ENCODE data around the gene EDN1.

- no peak for TF ChIP-seq POLR2A (IDR thresholded peaks at IDR 0.05)
- TF ChIP-seq CTCF (IDR thresholded peaks at IDR 0.05) = no peak
- peak in 1 of 4 donors; percentile 9 for TF ChIP-seq POLR2AphosphoS5 (IDR thresholded peaks at IDR 0.05)
- TF ChIP-seq EP300 (IDR thresholded peaks at IDR 0.05) = no peak
These were observed 33.9 kb downstream of the EDN1 start for GRCh38 chr6:12324099-12324498.

Data from sigmoid colon (tissue), 4 donors.